IMR-90 (cell line): ENCODE results near the gene CLNK. TPM values are rescaled to one million over a fixed set of nuclear protein-coding genes. Genes with fewer than 3 reads are reported as not detected.

ENCODE experiments used
- ATAC-seq: fragments of 200-7000 bp; cut with Tn5 transposase; 2 replicates; pipeline ENCODE4 v1.9.1; 2020; ENCODE audit warnings: low read depth, mild to moderate bottlenecking, moderate library complexity
- BruUV-seq: library from RNA; stranded (reverse); fragments of 400-500 nt; replicated peaks from 2 replicates; lab custom pipeline; 2021; lab: Mats Ljungman, UMichigan
- CTCF ChIA-PET: fragments of 300-600 bp; formaldehyde crosslinking; extraction: SDS; loops from one replicate; lab custom pipeline; 2021; ENCODE audit warnings: antibody characterized with exemption; lab: Yijun Ruan, JAX
- POLR2A ChIA-PET: fragments of 300-600 bp; sonication (Branson Sonifier 250); formaldehyde crosslinking; loops from one replicate; lab custom pipeline; 2022; ENCODE audit warnings: antibody characterized with exemption; ENCODE audit not compliant: unreplicated experiment; lab: Charles Lee
- DNase-seq: peaks from one replicate; pipeline ENCODE4 v3.0.0; 2013
- H2AFZ ChIP-seq: replicated peaks from 2 replicates; pipeline ENCODE3; 2013; ENCODE audit warnings: low read length, mild to moderate bottlenecking; ENCODE audit not compliant: poor library complexity
- H2AK5ac ChIP-seq: 2 replicates; pipeline ENCODE4 v1.6.1; 2013; ENCODE audit warnings: low read depth, low read length, inconsistent platforms
- H2AK9ac ChIP-seq: replicated peaks from 2 replicates; pipeline ENCODE3; 2013; ENCODE audit warnings: mild to moderate bottlenecking, low read depth, low read length, moderate library complexity; ENCODE audit not compliant: poor library complexity
- H2BK120ac ChIP-seq: 2 replicates; pipeline ENCODE4 v1.6.1; 2013; ENCODE audit warnings: low read depth, low read length, inconsistent platforms
- H2BK15ac ChIP-seq: 3 replicates; pipeline ENCODE4 v1.6.1; 2013; ENCODE audit warnings: low read depth, low read length, inconsistent platforms
- H2BK20ac ChIP-seq: 2 replicates; pipeline ENCODE4 v1.6.1; 2013; ENCODE audit warnings: low read depth, mild to moderate bottlenecking, inconsistent platforms, low read length, moderate library complexity
- H2BK5ac ChIP-seq: 2 replicates; pipeline ENCODE4 v1.6.1; 2013; ENCODE audit warnings: mild to moderate bottlenecking, low read depth, low read length, inconsistent platforms; ENCODE audit not compliant: poor library complexity, severe bottlenecking
- H3K14ac ChIP-seq: replicated peaks from 2 replicates; pipeline ENCODE4 v1.6.1; 2013; ENCODE audit warnings: low read depth, low read length, inconsistent platforms
- H3K18ac ChIP-seq: 2 replicates; pipeline ENCODE4 v1.6.1; 2013; ENCODE audit warnings: low read depth, low read length, control low read depth
- H3K23ac ChIP-seq: 2 replicates; pipeline ENCODE4 v1.6.1; 2013; ENCODE audit warnings: low read depth, low read length, inconsistent platforms
- H3K27ac ChIP-seq: 2 replicates; pipeline ENCODE4 v1.5.1; 2013; ENCODE audit warnings: mild to moderate bottlenecking, control low read depth, low read length; ENCODE audit not compliant: insufficient read depth
- H3K27me3 ChIP-seq: 2 replicates; pipeline ENCODE4 v1.6.1; 2013; ENCODE audit warnings: low read length; ENCODE audit not compliant: control insufficient read depth, insufficient read depth
- H3K36me3 ChIP-seq: 2 replicates; pipeline ENCODE4 v1.6.1; 2013; ENCODE audit warnings: low read length, mixed read lengths; ENCODE audit not compliant: control insufficient read depth, insufficient read depth
- H3K4ac ChIP-seq: 2 replicates; pipeline ENCODE4 v1.6.1; 2013; ENCODE audit warnings: low read depth, low read length, inconsistent platforms
- H3K4me1 ChIP-seq: 2 replicates; pipeline ENCODE4 v1.6.1; 2013; ENCODE audit warnings: low read length, mixed read lengths; ENCODE audit not compliant: control insufficient read depth, insufficient read depth
- H3K4me2 ChIP-seq: 2 replicates; pipeline ENCODE4 v1.6.1; 2013; ENCODE audit warnings: low read depth, mild to moderate bottlenecking, control low read depth, low read length, moderate library complexity
- H3K4me3 ChIP-seq: 2 replicates; pipeline ENCODE4 v1.5.1; 2013; ENCODE audit warnings: low read depth, mild to moderate bottlenecking, control low read depth, low read length, moderate library complexity; ENCODE audit not compliant: insufficient read depth
- H3K56ac ChIP-seq: 2 replicates; pipeline ENCODE4 v1.6.1; 2013; ENCODE audit warnings: low read length, inconsistent platforms; ENCODE audit not compliant: insufficient read depth; ENCODE audit errors: extremely low read depth
- H3K79me1 ChIP-seq, 2 experiments: 2 replicates each; pipeline ENCODE4 v1.6.1; 2013; ENCODE audit warnings: low read length in 2 of 2, inconsistent platforms in 1 of 2, low read depth in 1 of 2
- H3K9ac ChIP-seq: 2 replicates; pipeline ENCODE4 v1.6.1; 2013; ENCODE audit warnings: low read depth, low read length, control low read depth
- H3K9me1 ChIP-seq: 2 replicates; pipeline ENCODE4 v1.6.1; 2013; ENCODE audit warnings: low read length, inconsistent platforms; ENCODE audit not compliant: insufficient read depth
- H3K9me3 ChIP-seq: 2 replicates; pipeline ENCODE4 v1.6.1; 2013; ENCODE audit warnings: low read length; ENCODE audit not compliant: control insufficient read depth, insufficient read depth
- H4K20me1 ChIP-seq: 2 replicates; pipeline ENCODE4 v1.6.1; 2013; ENCODE audit warnings: low read length, inconsistent platforms; ENCODE audit not compliant: insufficient read depth
- H4K5ac ChIP-seq: 2 replicates; pipeline ENCODE4 v1.6.1; 2013; ENCODE audit warnings: mild to moderate bottlenecking, low read depth, low read length, control low read depth
- H4K8ac ChIP-seq, 2 experiments: 2 replicates each; pipeline ENCODE4 v1.6.1; 2013; ENCODE audit warnings: low read depth in 2 of 2, low read length in 2 of 2, control low read depth in 1 of 2, inconsistent platforms in 1 of 2
- H4K91ac ChIP-seq: 2 replicates; pipeline ENCODE4 v1.6.1; 2013; ENCODE audit warnings: low read depth, low read length, inconsistent platforms; ENCODE audit not compliant: insufficient read depth
- BHLHE40 ChIP-seq: fragments of 150-350 bp; IDR thresholded peaks from 2 replicates; pipeline ENCODE4 v1.6.1; 2016; ENCODE audit warnings: mild to moderate bottlenecking, low read depth, low read length
- CEBPB ChIP-seq: IDR thresholded peaks from 2 replicates; pipeline ENCODE4 v1.6.1; 2012; ENCODE audit warnings: low read depth, low read length, improper control_type of control experiment
- CHD1 ChIP-seq: IDR thresholded peaks from 2 replicates; pipeline ENCODE4 v1.6.1; 2012; ENCODE audit warnings: low read depth, low read length, improper control_type of control experiment
- CTCF ChIP-seq: conservative IDR thresholded peaks from 2 replicates; pipeline ENCODE4 v1.5.1; 2012; ENCODE audit warnings: mild to moderate bottlenecking, low read depth, low read length, improper control_type of control experiment
- FOS ChIP-seq: fragments of 150-350 bp; IDR thresholded peaks from 2 replicates; pipeline ENCODE4 v1.6.1; 2016; ENCODE audit warnings: low read depth, low read length
- MAFK ChIP-seq: IDR thresholded peaks from 2 replicates; pipeline ENCODE4 v1.6.1; 2012; ENCODE audit warnings: low read depth, low read length, improper control_type of control experiment
- MAZ ChIP-seq: IDR thresholded peaks from 2 replicates; pipeline ENCODE4 v1.6.1; 2012; ENCODE audit warnings: low read depth, mild to moderate bottlenecking, low read length, improper control_type of control experiment, moderate library complexity, borderline replicate concordance
- MXI1 ChIP-seq: IDR thresholded peaks from 2 replicates; pipeline ENCODE4 v1.6.1; 2012; ENCODE audit warnings: low read depth, mild to moderate bottlenecking, low read length, moderate library complexity, borderline replicate concordance
- NFE2L2 ChIP-seq: fragments of 150-350 bp; IDR thresholded peaks from 2 replicates; pipeline ENCODE4 v1.6.1; 2016; ENCODE audit warnings: low read depth, mild to moderate bottlenecking, low read length
- POLR2A ChIP-seq: IDR thresholded peaks from 2 replicates; pipeline ENCODE4 v1.6.1; 2012; ENCODE audit warnings: mild to moderate bottlenecking, low read depth, low read length
- RAD21 ChIP-seq: IDR thresholded peaks from 2 replicates; pipeline ENCODE4 v1.6.1; 2012; ENCODE audit warnings: low read length, improper control_type of control experiment
- RCOR1 ChIP-seq: IDR thresholded peaks from 2 replicates; pipeline ENCODE4 v1.6.1; 2012; ENCODE audit warnings: mild to moderate bottlenecking, low read length, improper control_type of control experiment; ENCODE audit not compliant: insufficient replicate concordance
- RFX5 ChIP-seq: IDR thresholded peaks from 2 replicates; pipeline ENCODE4 v1.8.0; 2012; ENCODE audit warnings: low read depth, mild to moderate bottlenecking, low read length, moderate library complexity
- SMC3 ChIP-seq: fragments of 150-350 bp; IDR thresholded peaks from 2 replicates; pipeline ENCODE4 v1.6.1; 2016; ENCODE audit warnings: low read depth, mild to moderate bottlenecking, antibody characterized with exemption, low read length, moderate library complexity
- USF2 ChIP-seq: fragments of 150-350 bp; IDR thresholded peaks from 2 replicates; pipeline ENCODE4 v1.6.1; 2017; ENCODE audit warnings: mild to moderate bottlenecking, antibody characterized with exemption, low read length, low read depth
- WGBS, 2 experiments: methylation state at CpG; one replicate each; pipeline versions ENCODE4 v1.1.5 to v1.1.7; 2013; ENCODE audit warnings: missing lambda C conversion rate in 2 of 2; ENCODE audit not compliant: insufficient read length in 1 of 2; ENCODE audit errors: extremely low coverage in 2 of 2; 5-methylcytosine and 5-hydroxymethylcytosine counted together
- dilution Hi-C: fragments of 300-500 bp; cut with HindIII; formaldehyde crosslinking; loops from one replicate; pipeline ENCODE4 v1.14.3; 2018; ENCODE audit warnings: low sequenced_read_pairs; ENCODE audit not compliant: unreplicated experiment
- in situ Hi-C: fragments of 300-500 bp; cut with MboI; formaldehyde crosslinking; loops from 3 replicates; pipeline ENCODE4 v1.14.3; 2019; ENCODE audit warnings: low sequenced_read_pairs, inconsistent platforms, mixed read lengths
- intact Hi-C: fragments of 100-400 bp; cut with micrococcal nuclease; formaldehyde crosslinking; loops from 2 replicates; pipeline ENCODE4 v1.10.0; 2022
- polyA plus RNA-seq, 3 experiments: library from polyadenylated mRNA; depleted of rRNA; stranded (reverse); fragments of >200 nt; gene quantifications; 2 replicates each; pipeline ENCODE4 v1.2.3, GENCODE V29; 2012; ENCODE audit warnings: low replicate concordance in 1 of 3
- total RNA-seq: library from RNA; depleted of rRNA; stranded (reverse); fragments of >200 nt; gene quantifications from 2 replicates; pipeline ENCODE4 v1.2.3, GENCODE V29; 2012
- TF ChIP-seq, protein P1 (sequence below): fragments of 150-350 bp; IDR thresholded peaks from 2 replicates; pipeline ENCODE4 v1.6.1; 2016; ENCODE audit warnings: low read depth, mild to moderate bottlenecking, low read length, moderate library complexity, borderline replicate concordance

The CLNK gene
- total and polyA plus RNA-seq, 2 of the 4 experiments (the other 2 are of a cell fraction): not detected

DNA sequence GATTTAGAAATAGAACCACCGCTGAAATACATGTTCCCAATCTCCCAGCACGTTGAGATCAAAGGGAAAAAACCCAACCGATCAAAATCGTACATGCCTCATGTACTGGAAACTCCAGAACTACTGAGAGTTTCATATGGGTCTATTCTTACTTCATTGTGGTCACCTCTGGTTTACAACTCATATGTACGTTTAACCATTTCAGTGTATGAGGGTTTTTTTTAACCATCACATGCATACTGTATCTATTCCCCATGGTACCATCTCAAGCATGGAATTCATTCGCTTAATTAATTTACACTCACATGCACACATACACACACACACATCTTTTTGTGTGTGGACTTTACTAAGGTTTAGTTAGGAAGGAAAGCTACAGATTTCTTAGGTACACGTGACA, 46.0 kb upstream of the CLNK start:
- Histone ChIP-seq H3K23ac (no peak overlapping the region), H4K20me1 (no peaks in the 10 kb centered on the region), H2AK5ac (no peak overlapping the region), H3K36me3 (no peaks in the 10 kb centered on the region), H2BK20ac (no peak overlapping the region), H3K79me1 (no peaks in the 10 kb centered on the region), H2AFZ (no peak overlapping the region), H4K91ac (no peak overlapping the region), H3K4me3 (no peak overlapping the region), H3K4ac (no peak overlapping the region), H3K27ac (no peak overlapping the region), H2BK120ac (no peak overlapping the region), H3K9me1 (no peaks in the 10 kb centered on the region), H4K8ac (no peak overlapping the region), H4K5ac (no peak overlapping the region), H2BK5ac (no peak overlapping the region), H3K4me1 (no peaks in the 10 kb centered on the region), H3K4me2 (no peak overlapping the region), H3K14ac (no peak overlapping the region), H3K18ac (no peak overlapping the region), H2BK15ac (no peak overlapping the region), H3K9me3 (no peaks in the 10 kb centered on the region), H3K56ac (no peak overlapping the region), H3K9ac (no peak overlapping the region), H2AK9ac (no peak overlapping the region), H3K27me3 (peaks cover 2% of the 10 kb centered on the region)
- ATAC-seq: no peak
- no peak for TF ChIP-seq MAZ
- no peak for TF ChIP-seq SMC3
- TF ChIP-seq BHLHE40: no peak
- no peak for TF ChIP-seq POLR2A
- no peak for TF ChIP-seq RAD21
- TF ChIP-seq, protein P1, sequence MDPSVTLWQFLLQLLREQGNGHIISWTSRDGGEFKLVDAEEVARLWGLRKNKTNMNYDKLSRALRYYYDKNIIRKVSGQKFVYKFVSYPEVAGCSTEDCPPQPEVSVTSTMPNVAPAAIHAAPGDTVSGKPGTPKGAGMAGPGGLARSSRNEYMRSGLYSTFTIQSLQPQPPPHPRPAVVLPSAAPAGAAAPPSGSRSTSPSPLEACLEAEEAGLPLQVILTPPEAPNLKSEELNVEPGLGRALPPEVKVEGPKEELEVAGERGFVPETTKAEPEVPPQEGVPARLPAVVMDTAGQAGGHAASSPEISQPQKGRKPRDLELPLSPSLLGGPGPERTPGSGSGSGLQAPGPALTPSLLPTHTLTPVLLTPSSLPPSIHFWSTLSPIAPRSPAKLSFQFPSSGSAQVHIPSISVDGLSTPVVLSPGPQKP: no peak
- TF ChIP-seq RFX5: no peak
- no peak for TF ChIP-seq NFE2L2
- no peak for TF ChIP-seq RCOR1
- no peak for TF ChIP-seq CEBPB
- no peak for TF ChIP-seq CTCF
- TF ChIP-seq FOS: no peak
- no peak for TF ChIP-seq MXI1
- TF ChIP-seq MAFK: no peak
- TF ChIP-seq USF2: no peak
- TF ChIP-seq CHD1: no peak
- in situ Hi-C loops (no loop called here), intact Hi-C loops (no loop called here), dilution Hi-C loops (no loop called here)
- ChIA-PET POLR2A (no interaction called here), CTCF (no interaction called here)
- no CpG with 5 or more reads among the region's 7 CpGs for WGBS, 2 experiments
- no TSS peak for BruUV-seq
- no peak for DNase-seq
